ENCODE results near the gene BRD1. TPM values are rescaled to one million over a fixed set of nuclear protein-coding genes. Genes with fewer than 3 reads are reported as not detected.

Gene BRD1
- total and polyA plus RNA-seq, 8 donors, result 27.4 to 50.3 (median 37.9) TPM

DNA sequence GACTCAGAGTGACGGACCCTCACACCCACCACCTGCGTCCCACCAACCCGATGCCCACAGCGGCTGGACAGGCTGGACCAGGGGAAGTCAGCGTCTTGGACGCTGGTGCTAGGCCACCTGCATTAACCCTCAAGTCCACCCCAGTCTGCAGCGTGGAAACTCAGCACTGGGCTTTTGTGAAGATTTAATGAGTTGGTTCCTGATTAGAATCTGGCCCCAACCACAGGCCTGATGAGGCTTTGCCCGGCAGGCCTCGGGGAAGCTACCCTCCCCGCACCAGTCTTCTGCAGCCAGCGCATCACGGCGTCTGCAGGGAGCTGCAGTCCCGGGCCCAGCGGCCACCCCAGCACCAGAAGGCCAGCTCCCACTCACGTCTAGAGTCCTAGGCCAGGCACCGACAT lies 101.0 kb downstream of the BRD1 start:
- H3K4me3 ChIP-seq, result no peak overlapping the region
- no peak for ATAC-seq
- no peak overlapping the region for H3K27ac ChIP-seq
- H3K27me3 ChIP-seq, result peaks cover 16 to 86% of the 10 kb centered on the region in 2 donors
- TF ChIP-seq, protein P1, sequence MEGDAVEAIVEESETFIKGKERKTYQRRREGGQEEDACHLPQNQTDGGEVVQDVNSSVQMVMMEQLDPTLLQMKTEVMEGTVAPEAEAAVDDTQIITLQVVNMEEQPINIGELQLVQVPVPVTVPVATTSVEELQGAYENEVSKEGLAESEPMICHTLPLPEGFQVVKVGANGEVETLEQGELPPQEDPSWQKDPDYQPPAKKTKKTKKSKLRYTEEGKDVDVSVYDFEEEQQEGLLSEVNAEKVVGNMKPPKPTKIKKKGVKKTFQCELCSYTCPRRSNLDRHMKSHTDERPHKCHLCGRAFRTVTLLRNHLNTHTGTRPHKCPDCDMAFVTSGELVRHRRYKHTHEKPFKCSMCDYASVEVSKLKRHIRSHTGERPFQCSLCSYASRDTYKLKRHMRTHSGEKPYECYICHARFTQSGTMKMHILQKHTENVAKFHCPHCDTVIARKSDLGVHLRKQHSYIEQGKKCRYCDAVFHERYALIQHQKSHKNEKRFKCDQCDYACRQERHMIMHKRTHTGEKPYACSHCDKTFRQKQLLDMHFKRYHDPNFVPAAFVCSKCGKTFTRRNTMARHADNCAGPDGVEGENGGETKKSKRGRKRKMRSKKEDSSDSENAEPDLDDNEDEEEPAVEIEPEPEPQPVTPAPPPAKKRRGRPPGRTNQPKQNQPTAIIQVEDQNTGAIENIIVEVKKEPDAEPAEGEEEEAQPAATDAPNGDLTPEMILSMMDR (IDR thresholded peaks at IDR 0.05), result no peak
- no peaks in the 10 kb centered on the region for H3K36me3 ChIP-seq
- H3K4me1 ChIP-seq, result peaks cover 3 to 15% of the 10 kb centered on the region in 2 donors
- no peaks in the 10 kb centered on the region for H3K9me3 ChIP-seq
- intact Hi-C loops (cut with DNase I), result no loop called here
- peak in 2 of 4 donors; percentile 19 to 47 for DNase-seq

- DNase-seq, result peak in 1 of 4 donors; percentile 6
- Histone ChIP-seq H3K27me3 (peaks cover 16 to 82% of the 10 kb centered on the region in 2 donors), H3K9me3 (no peaks in the 10 kb centered on the region), H3K36me3 (no peaks in the 10 kb centered on the region), H3K4me3 (no peak overlapping the region), H3K27ac (no peak overlapping the region), H3K4me1 (peaks cover 3 to 15% of the 10 kb centered on the region in 2 donors)
- TF ChIP-seq, protein P1 (IDR thresholded peaks at IDR 0.05), result no peak
- intact Hi-C loops (cut with DNase I), result no loop called here
- no peak for ATAC-seq
These were observed 101.5 kb downstream of the BRD1 start for GRCh38 chr22:49726022-49726681.

GRCh38 chr22:49725516-49725915 lies 102.2 kb downstream of the BRD1 start:
- ATAC-seq (no peak), DNase-seq (peak in 1 of 4 donors; percentile 47)
- Histone ChIP-seq H3K4me1 (peaks cover 3 to 15% of the 10 kb centered on the region in 2 donors), H3K4me3 (no peak overlapping the region), H3K9me3 (no peaks in the 10 kb centered on the region), H3K36me3 (no peaks in the 10 kb centered on the region), H3K27me3 (peaks cover 16 to 75% of the 10 kb centered on the region in 2 donors), H3K27ac (no peak overlapping the region)
- intact Hi-C loops (cut with DNase I), result no loop called here
- TF ChIP-seq, protein P1 (IDR thresholded peaks at IDR 0.05), result no peak

- Histone ChIP-seq H3K27me3 (peaks cover 16 to 70% of the 10 kb centered on the region in 2 donors), H3K4me3 (peak overlapping the region; percentile 7 to 29), H3K27ac (peak overlapping the region in 1 of 2 donors; percentile 6), H3K36me3 (no peaks in the 10 kb centered on the region), H3K4me1 (peaks cover 3 to 15% of the 10 kb centered on the region in 2 donors), H3K9me3 (no peaks in the 10 kb centered on the region)
- DNase-seq, result peak; percentile 14 to 83 (median 33)
- ATAC-seq, result peak; percentile 93
- intact Hi-C loops (cut with DNase I), result no loop called here
- TF ChIP-seq, protein P1 (IDR thresholded peaks at IDR 0.05), result peak; percentile 45 to 72
These were observed 102.7 kb downstream of the BRD1 start for GRCh38 chr22:49724893-49725489.
